ENCODE measurements around the gene FOSB.

FOSB gene

GRCh38 chr19:45462174-45462573, 5.6 kb upstream of the FOSB start:
- TF ChIP-seq, protein P1, sequence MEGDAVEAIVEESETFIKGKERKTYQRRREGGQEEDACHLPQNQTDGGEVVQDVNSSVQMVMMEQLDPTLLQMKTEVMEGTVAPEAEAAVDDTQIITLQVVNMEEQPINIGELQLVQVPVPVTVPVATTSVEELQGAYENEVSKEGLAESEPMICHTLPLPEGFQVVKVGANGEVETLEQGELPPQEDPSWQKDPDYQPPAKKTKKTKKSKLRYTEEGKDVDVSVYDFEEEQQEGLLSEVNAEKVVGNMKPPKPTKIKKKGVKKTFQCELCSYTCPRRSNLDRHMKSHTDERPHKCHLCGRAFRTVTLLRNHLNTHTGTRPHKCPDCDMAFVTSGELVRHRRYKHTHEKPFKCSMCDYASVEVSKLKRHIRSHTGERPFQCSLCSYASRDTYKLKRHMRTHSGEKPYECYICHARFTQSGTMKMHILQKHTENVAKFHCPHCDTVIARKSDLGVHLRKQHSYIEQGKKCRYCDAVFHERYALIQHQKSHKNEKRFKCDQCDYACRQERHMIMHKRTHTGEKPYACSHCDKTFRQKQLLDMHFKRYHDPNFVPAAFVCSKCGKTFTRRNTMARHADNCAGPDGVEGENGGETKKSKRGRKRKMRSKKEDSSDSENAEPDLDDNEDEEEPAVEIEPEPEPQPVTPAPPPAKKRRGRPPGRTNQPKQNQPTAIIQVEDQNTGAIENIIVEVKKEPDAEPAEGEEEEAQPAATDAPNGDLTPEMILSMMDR (IDR thresholded peaks at IDR 0.05; ENCODE audit: extremely low read depth, missing control alignments) = no peak

DNA sequence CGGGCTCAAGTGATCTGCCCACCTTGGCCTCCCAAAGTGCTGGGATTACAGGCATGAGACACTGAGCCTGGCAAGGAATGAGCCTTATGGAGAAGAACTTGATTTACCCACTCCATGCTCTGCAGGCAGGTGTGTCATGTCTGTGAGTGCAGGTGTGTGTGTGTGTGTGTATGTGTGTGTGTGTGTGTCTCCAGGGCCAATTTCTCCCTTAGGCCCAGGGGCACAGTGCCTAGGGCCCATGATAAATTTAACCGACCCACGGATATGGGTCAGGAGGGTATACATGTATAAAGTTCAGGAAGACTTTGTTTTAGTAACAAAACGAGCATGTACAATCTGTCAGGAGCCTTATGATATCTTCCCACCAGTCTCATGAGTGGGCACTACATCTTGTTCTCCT, 4.6 kb upstream of the FOSB start:
- DNase-seq (ENCODE audit: low spot score) = no peak
- TF ChIP-seq, protein P1 (IDR thresholded peaks at IDR 0.05; ENCODE audit: extremely low read depth, missing control alignments) = no peak

More at GRCh38 chr19:45462174-45462573, 5.6 kb upstream of the FOSB start:
- no peak for DNase-seq (ENCODE audit: low spot score)

DNA sequence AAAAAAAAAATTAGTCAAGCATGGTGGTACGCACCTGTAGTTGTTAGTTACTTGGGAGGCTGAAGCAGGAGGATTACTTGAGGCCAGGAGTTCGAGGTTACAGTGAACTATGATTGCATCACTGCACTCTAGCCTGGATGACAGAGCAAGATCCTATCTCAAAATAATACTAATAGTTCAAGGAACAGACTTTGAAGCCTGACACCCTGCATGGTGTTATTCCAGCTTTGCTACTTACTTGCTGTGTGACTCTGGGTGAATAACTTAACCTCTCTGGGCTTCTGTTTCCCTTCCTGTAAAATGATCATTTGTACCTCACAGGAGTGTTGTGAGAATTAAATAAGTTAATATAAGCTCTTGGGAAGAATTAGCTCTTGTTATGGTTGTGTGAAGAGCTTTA, 3.5 kb upstream of the FOSB start:
- no peak for DNase-seq (ENCODE audit: low spot score)
- TF ChIP-seq, protein P1 (IDR thresholded peaks at IDR 0.05; ENCODE audit: extremely low read depth, missing control alignments) = no peak

- TF ChIP-seq, protein P1 (IDR thresholded peaks at IDR 0.05; ENCODE audit: extremely low read depth, missing control alignments) = no peak
- no peak for DNase-seq (ENCODE audit: low spot score)
These were observed 2.8 kb upstream of the FOSB start for GRCh38 chr19:45464852-45465441.

DNA sequence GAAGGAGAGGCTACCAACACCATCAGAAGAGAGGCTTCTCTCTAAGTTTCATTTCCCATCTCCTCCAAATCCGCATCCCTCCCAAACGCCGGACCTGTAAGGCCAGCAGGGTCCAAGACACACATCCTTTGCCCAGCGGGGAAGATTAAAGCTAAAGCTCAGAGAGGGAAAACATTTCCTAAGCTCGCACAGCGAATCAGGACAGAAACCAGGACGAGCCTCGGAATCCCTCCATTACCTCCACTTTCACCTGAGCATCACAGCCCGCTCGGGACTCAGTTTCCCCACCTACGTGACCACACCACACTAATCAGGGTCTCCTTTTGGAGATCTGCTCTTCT, 711 bp upstream of the FOSB start:
- TF ChIP-seq, protein P1 (IDR thresholded peaks at IDR 0.05; ENCODE audit: extremely low read depth, missing control alignments) = no peak
- DNase-seq (ENCODE audit: low spot score) = no peak

- no peak for DNase-seq (ENCODE audit: low spot score)
- TF ChIP-seq, protein P1 (IDR thresholded peaks at IDR 0.05; ENCODE audit: extremely low read depth, missing control alignments) = no peak
These were observed 409 bp downstream of the FOSB start for GRCh38 chr19:45468159-45468651.

DNA sequence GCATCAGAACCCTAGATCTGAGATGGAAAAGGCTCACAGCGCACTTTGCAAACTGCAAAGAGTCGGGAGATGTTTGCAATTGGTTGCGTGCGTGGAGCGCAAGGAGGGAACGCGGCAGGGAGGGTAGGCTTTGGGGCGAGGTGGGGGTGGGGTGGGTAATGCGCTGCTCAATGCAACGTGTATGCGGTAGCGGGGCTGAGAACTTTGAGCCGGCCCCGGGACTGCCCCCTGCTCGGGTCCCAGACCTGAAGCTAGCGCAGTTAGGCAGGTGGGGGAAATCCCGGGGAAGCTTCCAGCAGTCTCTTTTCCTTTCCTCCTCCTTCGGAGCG, 971 bp downstream of the FOSB start:
- DNase-seq (ENCODE audit: low spot score) = no peak
- TF ChIP-seq, protein P1 (IDR thresholded peaks at IDR 0.05; ENCODE audit: extremely low read depth, missing control alignments) = no peak
